GM08714 (cell line): ENCODE data around the gene SLX9.

Experiments
- H3K4me3 ChIP-seq: fragments of 200-500 bp; sonication (Bioruptor generic); 2 replicates; pipeline ENCODE4 v1.5.1; 2014; ENCODE audit warnings: mild to moderate bottlenecking, low read length, inconsistent platforms
- ZNF274 ChIP-seq: IDR thresholded peaks from 2 replicates; pipeline ENCODE4 v1.6.1; 2012; ENCODE audit warnings: mild to moderate bottlenecking, low read depth, low read length

The SLX9 gene

DNA sequence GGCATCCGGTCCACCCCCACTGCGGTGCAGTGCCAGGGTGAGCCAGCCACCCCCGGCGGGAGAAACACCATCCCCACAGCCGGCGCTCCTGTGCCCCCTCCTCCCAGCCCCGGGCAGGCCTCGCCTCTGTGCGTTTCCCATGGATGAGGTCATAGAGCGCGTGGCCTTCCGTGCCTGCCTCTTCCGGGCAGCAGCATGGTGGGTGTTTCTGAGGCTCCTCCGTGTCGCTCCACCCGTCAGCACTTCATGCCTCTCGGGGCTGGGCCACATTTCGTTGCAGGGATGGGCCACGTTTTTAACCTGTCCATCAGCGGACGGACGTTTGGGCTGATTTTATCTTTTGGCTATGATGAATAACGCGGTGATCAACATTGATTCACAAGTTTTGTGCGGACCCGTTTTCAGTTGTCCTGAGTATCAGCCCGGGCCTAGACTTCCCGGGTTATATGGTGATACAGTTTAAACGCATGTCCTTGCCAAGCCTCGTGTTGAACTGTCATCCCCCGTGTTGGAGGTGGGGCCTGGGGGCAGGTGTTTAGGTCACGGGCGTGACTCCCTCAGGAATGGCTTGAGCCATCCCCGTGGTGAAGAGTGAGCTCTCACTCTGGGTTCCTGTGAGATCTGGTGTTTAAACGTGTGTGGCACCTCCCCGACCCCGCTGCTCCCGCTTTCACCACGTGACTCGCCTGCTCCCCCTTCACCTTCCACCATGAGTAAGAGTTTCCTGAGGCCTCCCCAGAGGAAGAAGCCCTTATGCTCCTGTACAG is 64.8 kb downstream of the SLX9 start:
- no peak for TF ChIP-seq ZNF274
- no peak overlapping the region for H3K4me3 ChIP-seq

GRCh38 chr21:45006536-45007095 is 66.8 kb downstream of the SLX9 start:
- no peak for TF ChIP-seq ZNF274
- H3K4me3 ChIP-seq: no peak overlapping the region

GRCh38 chr21:45009616-45010015 is 69.8 kb downstream of the SLX9 start:
- no peak overlapping the region for H3K4me3 ChIP-seq
- TF ChIP-seq ZNF274: no peak

DNA sequence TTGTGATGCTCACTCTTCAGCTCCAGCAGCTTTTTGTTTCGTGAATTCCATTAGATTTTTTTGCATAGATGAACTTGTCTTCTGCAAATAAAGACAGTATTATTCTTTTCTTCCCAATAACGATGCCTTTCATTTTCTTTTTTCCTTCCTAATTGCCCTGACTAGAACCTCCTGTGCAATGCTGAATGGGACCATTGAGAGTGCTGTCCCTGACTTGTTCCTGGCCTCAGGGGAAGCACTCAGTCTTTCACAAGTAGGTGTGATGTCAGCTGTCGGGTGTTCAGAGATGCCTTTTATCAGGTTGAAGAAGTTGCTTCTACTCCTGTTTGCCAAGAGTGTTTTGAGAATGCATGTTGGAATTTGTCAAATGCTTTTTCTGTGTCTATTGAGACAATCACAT is 70.3 kb downstream of the SLX9 start:
- no peak overlapping the region for H3K4me3 ChIP-seq

DNA sequence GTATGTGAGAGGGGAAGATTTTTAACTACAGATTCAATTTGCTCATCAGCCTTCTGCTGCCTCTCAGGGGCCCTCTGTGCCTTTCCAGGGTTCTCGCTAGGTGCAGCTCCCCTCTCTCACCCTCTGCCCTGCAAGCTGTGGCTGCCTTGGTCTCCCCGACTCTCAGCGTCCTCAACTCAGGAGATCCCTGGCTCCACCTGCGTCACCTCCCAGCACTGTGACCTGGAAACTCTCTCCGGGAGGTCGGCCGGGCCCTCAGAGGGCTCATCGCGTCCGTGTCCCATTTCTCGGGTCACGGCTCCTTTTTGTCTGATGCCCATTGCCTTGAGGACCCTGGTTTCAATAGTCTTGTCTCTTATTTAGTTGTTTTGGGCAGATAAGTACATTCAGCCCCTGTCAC is 71.0 kb downstream of the SLX9 start:
- no peak for TF ChIP-seq ZNF274
- no peak overlapping the region for H3K4me3 ChIP-seq

More for the DNA sequence above, 70.3 kb downstream of the SLX9 start:
- TF ChIP-seq ZNF274: no peak

GRCh38 chr21:45011426-45011825 is 71.6 kb downstream of the SLX9 start:
- no peak overlapping the region for H3K4me3 ChIP-seq
- no peak for TF ChIP-seq ZNF274

GRCh38 chr21:45011911-45012661 is 72.3 kb downstream of the SLX9 start:
- TF ChIP-seq ZNF274: no peak
- H3K4me3 ChIP-seq: no peak overlapping the region

DNA sequence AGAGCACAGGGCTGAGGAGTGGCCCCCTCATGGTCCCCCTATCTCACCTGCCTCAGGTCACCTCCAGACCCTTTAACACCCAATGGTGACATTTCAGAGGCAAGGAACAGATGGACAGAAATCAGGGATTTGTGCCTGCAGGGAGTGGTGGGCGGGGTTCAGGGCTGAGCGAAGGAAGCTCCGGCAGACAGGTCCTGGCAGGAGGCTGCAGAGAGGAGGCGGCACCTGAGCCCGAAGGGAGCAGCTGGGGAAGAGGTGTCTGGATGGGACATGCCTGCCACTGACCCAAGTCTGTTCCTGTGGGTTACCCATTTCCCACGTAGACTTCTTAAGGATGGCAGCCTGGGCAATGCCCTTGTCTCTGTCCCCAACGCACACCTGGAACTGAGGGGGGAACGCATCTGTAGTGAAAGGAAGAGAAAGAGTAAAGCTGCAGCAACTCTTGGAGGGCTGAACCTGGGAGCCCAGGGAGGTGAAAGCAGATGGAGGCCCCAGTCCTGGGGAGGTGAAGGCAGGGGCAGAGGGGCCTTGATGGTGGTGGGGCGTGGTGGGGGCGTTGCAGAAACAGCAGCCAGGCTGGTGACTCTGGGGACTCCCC is 72.9 kb downstream of the SLX9 start:
- no peak overlapping the region for H3K4me3 ChIP-seq
- TF ChIP-seq ZNF274: no peak

DNA sequence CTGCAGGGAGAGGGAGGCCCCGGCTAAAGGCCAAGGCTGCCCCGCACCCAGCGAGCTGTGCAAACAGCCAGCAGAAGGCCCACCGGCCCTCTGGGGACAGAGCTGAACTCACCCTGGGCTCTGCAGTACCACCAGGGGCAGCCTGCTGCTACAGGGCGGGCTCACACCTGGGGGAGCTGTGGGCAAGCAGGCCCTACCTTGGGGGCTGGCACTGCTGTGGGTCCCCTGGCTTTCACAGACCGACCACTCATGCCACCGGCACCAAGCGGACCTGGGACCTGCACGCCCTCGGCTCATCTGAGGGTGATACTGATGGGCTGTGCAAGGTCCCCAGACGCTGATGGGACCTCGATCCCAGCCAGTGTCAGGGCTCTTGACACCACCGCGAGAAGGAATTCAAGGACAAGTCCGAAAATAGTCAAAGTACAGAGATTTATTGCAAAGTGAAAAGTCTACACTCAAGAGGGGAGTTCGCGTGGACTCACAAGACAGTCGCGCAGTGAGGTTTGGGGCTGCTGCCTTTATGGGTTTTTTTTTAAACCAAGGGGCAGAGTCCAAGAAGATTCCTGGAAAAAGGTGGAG is 73.5 kb downstream of the SLX9 start:
- TF ChIP-seq ZNF274: no peak
- no peak overlapping the region for H3K4me3 ChIP-seq

DNA sequence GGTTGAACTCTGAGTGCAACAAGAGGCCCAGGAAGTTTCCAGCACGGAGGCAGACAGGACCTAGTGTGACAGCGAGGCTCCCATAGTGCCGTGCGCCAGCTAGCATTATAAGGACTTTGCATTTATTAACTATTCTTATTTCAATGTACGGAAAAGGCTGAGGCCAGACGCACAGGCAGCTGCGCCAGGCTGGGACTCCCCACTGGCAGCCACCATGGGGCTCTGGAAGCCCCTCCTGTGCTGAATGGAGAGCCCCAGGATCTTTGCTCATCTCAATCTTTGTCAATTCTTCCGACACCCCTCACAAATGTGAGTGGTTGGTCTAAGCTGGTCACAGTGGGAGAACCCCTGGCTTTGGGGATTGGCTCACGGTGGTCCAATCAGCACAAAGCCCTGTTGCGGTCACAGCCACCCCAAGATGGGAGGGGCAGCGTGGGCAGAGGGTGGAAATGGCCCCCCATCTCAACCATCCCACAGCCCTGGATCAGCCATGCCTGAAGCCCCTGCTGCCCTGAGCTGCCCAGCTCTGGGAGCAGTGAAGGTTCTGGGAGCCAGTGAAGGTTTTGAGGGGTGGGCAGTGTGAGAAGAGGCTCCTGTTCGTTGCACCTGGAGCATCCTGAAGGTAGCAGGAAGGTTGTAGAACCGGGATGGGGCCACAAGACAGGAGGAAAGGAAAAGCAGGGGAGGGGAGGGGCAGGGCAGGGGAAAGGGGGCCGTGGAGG is 75.1 kb downstream of the SLX9 start:
- H3K4me3 ChIP-seq: no peak overlapping the region
- TF ChIP-seq ZNF274: no peak

GRCh38 chr21:45015469-45015860 is 75.6 kb downstream of the SLX9 start:
- TF ChIP-seq ZNF274: no peak

DNA sequence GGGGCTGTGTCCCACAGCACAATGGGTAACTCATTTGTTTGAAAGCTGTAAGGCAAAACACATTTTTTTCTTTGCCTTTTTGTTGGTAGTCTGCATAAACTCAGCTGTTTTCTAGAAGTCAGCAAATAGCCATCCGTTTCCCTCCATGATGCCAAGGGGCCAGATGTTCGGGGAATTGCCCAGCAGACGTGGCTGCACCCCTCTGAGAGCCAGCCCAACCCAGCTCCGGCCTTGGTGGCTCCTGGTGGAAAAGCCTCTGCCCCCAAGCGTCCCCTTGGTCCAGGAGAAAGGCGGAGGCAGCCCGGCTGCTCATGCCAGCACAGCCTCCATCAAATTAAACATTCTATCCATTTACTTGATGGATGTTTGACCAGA is 76.2 kb downstream of the SLX9 start:
- no peak overlapping the region for H3K4me3 ChIP-seq
- no peak for TF ChIP-seq ZNF274

More at GRCh38 chr21:45015469-45015860, 75.6 kb downstream of the SLX9 start:
- H3K4me3 ChIP-seq: no peak overlapping the region

DNA sequence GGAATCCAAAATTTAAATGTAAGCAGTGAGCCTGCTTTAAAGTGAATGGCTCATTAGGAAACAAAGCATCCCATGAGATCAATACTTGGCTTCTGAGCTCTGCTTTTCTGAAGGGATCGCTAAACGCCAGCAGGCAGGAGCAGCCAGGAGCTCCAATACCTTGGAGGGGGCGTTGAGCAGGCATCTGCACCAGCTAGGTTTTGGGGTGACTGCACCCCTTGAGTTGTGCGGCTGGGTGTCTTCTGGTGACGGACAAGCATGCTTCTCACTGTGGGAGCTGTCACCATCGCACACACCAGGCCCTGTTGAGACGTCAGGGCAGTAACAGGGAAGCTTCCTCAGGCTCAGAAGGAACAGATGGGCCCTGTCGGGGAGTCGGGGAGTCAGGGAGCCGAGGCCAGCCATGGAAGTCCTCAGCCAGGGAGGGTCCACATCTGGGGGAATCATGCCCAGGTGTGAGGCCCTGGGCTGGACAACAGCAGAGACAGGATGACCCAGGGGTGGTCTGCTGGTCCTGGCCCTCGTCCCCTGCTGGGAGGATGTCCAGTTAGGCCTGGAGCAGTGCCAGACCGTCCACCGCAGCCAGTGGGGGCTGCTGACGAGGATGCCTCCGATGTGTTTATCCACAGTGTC is 76.7 kb downstream of the SLX9 start:
- no peak overlapping the region for H3K4me3 ChIP-seq
- no peak for TF ChIP-seq ZNF274
